Panc1 (cell line): ENCODE results near the gene ITPR2. TPM values are rescaled to one million over a fixed set of nuclear protein-coding genes. Genes with fewer than 3 reads are reported as not detected.

Experiments used
- ATAC-seq: fragments of 200-7000 bp; cut with Tn5 transposase; 2 replicates; pipeline ENCODE4 v1.9.1; 2020; ENCODE audit warnings: mild to moderate bottlenecking, moderate library complexity
- BruUV-seq: library from RNA; stranded (reverse); fragments of 400-500 nt; replicated peaks from 2 replicates; lab custom pipeline; 2021; lab: Mats Ljungman, UMichigan
- CTCF ChIA-PET: fragments of 300-600 bp; sonication (Branson Sonifier 250); formaldehyde crosslinking; loops from one replicate; lab custom pipeline; 2022; ENCODE audit warnings: antibody characterized with exemption; lab: Charles Lee
- POLR2A ChIA-PET: fragments of 300-600 bp; sonication (Branson Sonifier 250); formaldehyde crosslinking; loops from one replicate; lab custom pipeline; 2022; ENCODE audit warnings: antibody characterized with exemption; lab: Charles Lee
- DNase-seq: peaks from one replicate; pipeline ENCODE4 v3.0.0-alpha.2; 2010; ENCODE audit warnings: low read depth, low spot score
- H3K27ac ChIP-seq: 2 replicates; pipeline ENCODE4 v1.5.1; 2011; ENCODE audit warnings: mild to moderate bottlenecking, low read length, inconsistent platforms
- H3K27me3 ChIP-seq: fragments of 200-500 bp; sonication (Bioruptor generic); 2 replicates; pipeline ENCODE4 v1.6.0; 2014; ENCODE audit warnings: low read length, inconsistent platforms; ENCODE audit not compliant: control insufficient read depth, insufficient read depth
- H3K36me3 ChIP-seq: fragments of 200-500 bp; sonication (Bioruptor generic); 2 replicates; pipeline ENCODE4 v1.5.1; 2014; ENCODE audit warnings: inconsistent platforms, mild to moderate bottlenecking, low read length, moderate library complexity; ENCODE audit not compliant: control insufficient read depth, insufficient read depth
- H3K4me1 ChIP-seq: 2 replicates; pipeline ENCODE4 v1.5.1; 2011; ENCODE audit warnings: inconsistent platforms, mild to moderate bottlenecking, low read length, moderate library complexity; ENCODE audit not compliant: control insufficient read depth, insufficient read depth
- H3K4me3 ChIP-seq, 2 experiments: 2 replicates each; pipeline ENCODE4 v1.5.1; 2011 to 2012; ENCODE audit warnings: low read depth in 2 of 2, low read length in 2 of 2, mild to moderate bottlenecking in 2 of 2, inconsistent platforms in 1 of 2, moderate library complexity in 1 of 2
- H3K9me3 ChIP-seq: fragments of 200-500 bp; sonication (Bioruptor generic); 2 replicates; pipeline ENCODE4 v1.5.1; 2014; ENCODE audit warnings: low read depth, mild to moderate bottlenecking, inconsistent platforms, low read length, moderate library complexity; ENCODE audit not compliant: control insufficient read depth, insufficient read depth
- CTCF ChIP-seq: fragments of 450-650 bp; IDR thresholded peaks from 2 replicates; pipeline ENCODE4 v1.5.1; 2017; ENCODE audit warnings: mild to moderate bottlenecking
- POLR2AphosphoS5 ChIP-seq: IDR thresholded peaks from 2 replicates; pipeline ENCODE4 v1.6.1; 2012; ENCODE audit warnings: mild to moderate bottlenecking, low read depth, low read length, moderate library complexity
- REST ChIP-seq, 2 experiments: IDR thresholded peaks; 2 replicates each; pipeline ENCODE4 v1.6.1; 2011 to 2012; ENCODE audit warnings: low read depth in 2 of 2, control low read depth in 1 of 2, low read length in 1 of 2, mild to moderate bottlenecking in 1 of 2, moderate library complexity in 1 of 2; ENCODE audit not compliant: insufficient read depth in 1 of 2
- SIN3A ChIP-seq: IDR thresholded peaks from 2 replicates; pipeline ENCODE4 v1.6.1; 2012; ENCODE audit warnings: low read depth, mild to moderate bottlenecking, low read length, moderate library complexity, borderline replicate concordance; ENCODE audit not compliant: insufficient read depth
- TCF7L2 ChIP-seq: IDR thresholded peaks from 2 replicates; pipeline ENCODE4 v1.6.1; 2011; ENCODE audit warnings: mild to moderate bottlenecking, low read depth, low read length, inconsistent platforms
- in situ Hi-C: cut with HindIII; loops from 2 replicates; pipeline ENCODE4 v1.10.0; 2016; ENCODE audit warnings: low sequenced_read_pairs, low pct_unique_long_range_greater_than_20kb
- intact Hi-C: fragments of 100-400 bp; cut with micrococcal nuclease; formaldehyde crosslinking; loops from one replicate; pipeline ENCODE4 v1.10.0; 2022; ENCODE audit not compliant: unreplicated experiment
- total RNA-seq: library from RNA; stranded (reverse); gene quantifications from one replicate; pipeline ENCODE4 v1.2.1, GENCODE V29; 2021; ENCODE audit not compliant: unreplicated experiment

The ITPR2 gene
- total RNA-seq, 1 experiment from 2014 or later = 41.8 TPM

GRCh38 chr12:26566186-26566585 is 266.8 kb downstream of the ITPR2 start:
- ATAC-seq (no peak), DNase-seq (no peak)
- no peak overlapping the region for H3K4me3 ChIP-seq
- ChIA-PET CTCF (no interaction called here), POLR2A (no interaction called here)
- no peak overlapping the region for H3K27ac ChIP-seq
- intact Hi-C loops (no loop called here), in situ Hi-C loops (no loop called here)
- H3K9me3 ChIP-seq = no peaks in the 10 kb centered on the region
- BruUV-seq = no TSS peak
- H3K27me3 ChIP-seq = no peaks in the 10 kb centered on the region
- H3K4me1 ChIP-seq = no peaks in the 10 kb centered on the region
- H3K36me3 ChIP-seq = no peaks in the 10 kb centered on the region
- TF ChIP-seq CTCF (no peak), REST (IDR thresholded peaks at IDR 0.05; ENCODE audit: insufficient read depth in 1 of 2, low read depth in 2 of 2, low read length in 1 of 2) (no peak), SIN3A (no peak), POLR2AphosphoS5 (no peak), TCF7L2 (no peak)

GRCh38 chr12:26564391-26564790 is 268.6 kb downstream of the ITPR2 start:
- no TSS peak for BruUV-seq
- intact Hi-C loops = no loop called here
- H3K9me3 ChIP-seq = no peaks in the 10 kb centered on the region
- ChIA-PET CTCF (no interaction called here), POLR2A (no interaction called here)
- no peaks in the 10 kb centered on the region for H3K36me3 ChIP-seq
- ATAC-seq = no peak
- H3K4me3 ChIP-seq = no peak overlapping the region
- no peak overlapping the region for H3K27ac ChIP-seq
- in situ Hi-C loops = no loop called here
- DNase-seq = no peak
- H3K4me1 ChIP-seq = no peaks in the 10 kb centered on the region
- no peaks in the 10 kb centered on the region for H3K27me3 ChIP-seq
- TF ChIP-seq SIN3A (no peak), CTCF (no peak), REST (IDR thresholded peaks at IDR 0.05; ENCODE audit: insufficient read depth in 1 of 2, low read depth in 2 of 2, low read length in 1 of 2) (no peak), TCF7L2 (no peak), POLR2AphosphoS5 (no peak)
